ENCODE results near the gene NUDT10.
"Not testable (repeated sequence)": the region's sequence is repeated elsewhere in the genome, so short reads cannot be mapped to it uniquely, and the experiment has no call there.

Gene NUDT10

DNA sequence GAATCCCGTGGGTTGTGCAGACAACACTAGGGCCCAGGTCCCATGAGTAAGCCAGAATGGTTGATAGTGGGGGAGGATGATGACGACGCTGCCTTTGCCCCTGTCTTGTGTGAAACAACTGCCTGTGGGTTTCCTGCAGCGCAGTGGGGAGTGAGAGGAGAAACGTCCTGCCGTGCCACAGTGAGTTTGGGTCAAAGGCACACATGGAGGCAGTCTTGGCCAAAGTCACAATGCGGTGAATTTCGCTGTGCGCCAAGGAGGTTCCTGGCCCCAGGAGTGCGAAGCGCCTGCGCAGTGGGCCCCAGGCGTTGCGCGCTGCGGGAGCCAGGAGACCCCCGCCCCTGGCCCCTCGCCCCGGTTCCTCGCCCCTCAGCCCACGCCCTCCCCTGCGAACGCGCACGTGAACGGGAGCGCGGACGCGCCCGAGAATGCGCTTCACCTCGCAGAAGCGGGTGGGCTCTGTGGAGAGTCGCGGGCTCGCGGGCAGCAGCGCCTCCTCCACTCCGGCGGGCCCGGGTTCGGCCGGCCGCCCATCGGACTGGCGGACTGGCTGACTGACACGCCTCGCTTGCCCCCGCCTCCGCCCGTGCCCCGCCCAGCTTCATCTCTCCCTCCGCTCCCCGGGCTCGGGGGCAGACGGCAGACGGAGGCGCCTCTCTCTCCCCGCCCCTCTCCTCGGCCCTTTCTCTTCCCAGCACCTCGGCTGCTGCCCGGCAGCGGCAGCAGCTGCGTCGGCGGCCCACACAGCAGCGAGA lies at the start of gene NUDT10:
TSS of gene NUDT10 (plus strand) at position 635 of the 755 bp plus-strand sequence. CDS start 144 bp downstream, outside the sequence.
- DNase-seq (ENCODE audit: low read depth), result peak; percentile 0

DNA sequence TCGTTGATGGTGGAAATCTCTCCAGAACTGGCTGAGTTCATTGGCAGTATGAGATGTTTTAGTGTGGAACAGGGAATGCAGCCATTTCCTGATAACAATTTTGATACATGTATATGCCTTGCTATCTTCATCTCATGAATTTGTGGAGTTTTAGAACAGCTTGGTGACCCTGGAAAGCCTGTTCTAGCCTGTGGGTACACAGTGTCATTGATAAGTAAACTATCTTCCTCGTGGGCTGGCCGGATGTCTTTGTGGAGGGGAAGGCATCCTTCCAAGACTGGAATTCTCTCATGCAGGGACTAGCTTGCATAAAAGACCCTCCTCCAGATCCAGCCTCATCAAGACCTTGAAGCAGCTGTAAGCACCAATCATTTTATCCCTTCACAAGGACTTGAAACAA lies 40.2 kb upstream of the NUDT10 start:
- DNase-seq (ENCODE audit: low read depth), result no peak

DNA sequence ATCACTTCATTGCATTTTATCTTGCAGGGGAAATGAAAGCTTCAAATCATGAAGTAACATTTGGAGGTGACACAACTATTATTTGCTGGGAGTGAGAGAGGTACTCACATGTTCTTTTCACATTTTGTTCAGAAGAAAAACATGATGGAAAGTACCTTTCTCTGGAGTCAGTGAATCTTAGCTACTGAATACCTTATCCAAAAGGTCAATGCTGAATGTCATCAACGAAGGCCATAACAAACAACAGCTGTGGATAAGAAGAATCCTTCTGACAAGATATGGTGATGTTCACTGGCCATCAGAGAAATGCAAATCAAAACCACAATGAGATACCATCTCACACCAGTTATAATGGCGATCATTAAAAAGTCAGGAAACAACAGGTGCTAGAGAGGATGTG lies 36.5 kb upstream of the NUDT10 start:
- DNase-seq (ENCODE audit: low read depth), result no peak

DNA sequence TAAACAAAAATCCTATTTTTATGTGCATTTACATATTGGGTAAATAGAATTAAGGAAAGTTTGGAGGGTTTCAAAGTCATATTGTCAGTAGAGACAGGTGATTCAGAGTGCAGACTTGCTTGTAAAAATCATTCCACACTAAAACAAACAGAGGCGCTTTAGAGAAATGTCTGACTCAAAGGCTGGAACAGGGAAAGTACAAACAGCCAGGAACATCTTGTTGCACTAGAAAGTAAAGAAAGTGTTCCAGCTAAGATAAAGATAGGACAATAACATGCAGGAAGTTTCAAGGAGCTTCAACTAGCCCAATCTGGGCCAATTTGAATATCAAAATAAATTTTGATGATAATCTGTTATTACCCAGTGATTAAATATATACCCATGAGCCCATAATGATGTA lies 16.4 kb upstream of the NUDT10 start:
- no peak for DNase-seq (ENCODE audit: low read depth)

DNA sequence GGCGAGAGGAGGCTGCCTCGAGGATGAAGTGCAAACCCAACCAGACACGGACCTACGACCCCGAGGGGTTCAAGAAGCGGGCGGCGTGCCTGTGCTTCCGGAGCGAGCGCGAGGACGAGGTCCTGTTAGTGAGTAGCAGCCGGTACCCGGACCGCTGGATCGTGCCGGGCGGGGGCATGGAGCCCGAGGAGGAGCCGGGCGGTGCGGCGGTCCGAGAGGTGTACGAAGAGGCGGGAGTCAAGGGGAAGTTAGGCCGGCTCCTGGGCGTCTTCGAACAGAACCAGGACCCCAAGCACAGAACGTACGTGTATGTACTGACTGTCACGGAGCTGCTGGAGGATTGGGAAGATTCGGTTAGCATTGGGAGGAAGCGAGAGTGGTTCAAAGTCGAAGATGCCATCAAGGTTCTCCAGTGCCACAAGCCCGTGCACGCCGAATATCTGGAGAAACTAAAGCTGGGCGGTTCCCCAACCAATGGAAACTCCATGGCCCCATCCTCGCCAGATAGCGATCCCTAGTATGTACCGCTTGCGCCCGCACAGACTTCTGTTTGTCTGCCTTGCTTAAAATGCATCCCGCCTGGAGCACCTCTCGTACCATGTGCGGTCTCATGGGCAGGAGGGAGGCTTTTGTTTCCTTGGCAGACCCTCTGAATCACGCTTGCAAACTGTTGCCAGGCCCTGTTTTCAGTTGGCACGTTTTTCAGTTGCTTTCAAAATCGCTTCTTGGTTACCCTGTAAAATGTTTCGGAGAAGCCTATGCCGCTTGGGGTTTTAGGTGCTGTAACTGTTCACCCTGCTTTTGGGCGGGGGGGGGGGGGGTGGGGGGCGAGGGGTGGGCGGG lies 542 bp downstream of the NUDT10 start:
- DNase-seq (ENCODE audit: low read depth), result not testable (repeated sequence)

DNA sequence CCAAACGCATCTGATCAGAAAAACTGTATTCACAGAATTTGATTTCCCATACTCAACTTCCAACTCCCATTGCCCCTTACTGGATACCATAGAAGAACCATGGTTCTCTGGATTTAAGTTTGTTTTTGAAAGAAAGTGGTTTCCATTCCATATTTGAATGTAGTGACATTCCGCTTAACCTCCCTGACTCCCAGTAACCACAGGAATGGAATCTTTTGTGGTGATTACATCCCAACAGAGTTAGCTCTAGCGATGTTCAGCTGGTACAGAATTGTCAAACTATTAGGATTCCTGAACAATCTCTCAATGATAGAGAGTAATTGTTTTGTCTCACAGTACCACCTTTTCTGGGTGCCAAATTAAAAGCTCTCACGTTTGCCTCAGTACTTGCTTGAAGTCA lies 1.7 kb downstream of the NUDT10 start:
- no peak for DNase-seq (ENCODE audit: low read depth)

DNA sequence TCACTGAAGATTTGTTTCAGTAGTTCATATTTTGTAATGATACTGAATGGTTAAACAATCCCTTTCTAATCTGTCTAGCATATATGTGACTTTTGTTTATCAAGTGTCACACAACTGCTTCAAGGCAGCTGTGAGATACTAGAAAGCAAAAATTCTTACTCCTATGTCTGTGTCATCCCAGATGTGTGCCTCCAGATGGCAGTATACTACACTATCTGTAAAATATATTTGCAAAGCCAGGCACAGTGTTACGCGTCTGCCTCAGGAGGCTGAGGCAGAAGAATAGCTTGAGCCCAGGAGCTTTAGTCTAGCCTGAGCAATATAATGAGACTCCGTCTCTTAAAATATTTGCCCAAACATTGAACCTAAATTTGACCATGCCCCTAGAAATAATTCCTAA lies 4.0 kb downstream of the NUDT10 start:
- peak; percentile 3 for DNase-seq (ENCODE audit: low read depth)

DNA sequence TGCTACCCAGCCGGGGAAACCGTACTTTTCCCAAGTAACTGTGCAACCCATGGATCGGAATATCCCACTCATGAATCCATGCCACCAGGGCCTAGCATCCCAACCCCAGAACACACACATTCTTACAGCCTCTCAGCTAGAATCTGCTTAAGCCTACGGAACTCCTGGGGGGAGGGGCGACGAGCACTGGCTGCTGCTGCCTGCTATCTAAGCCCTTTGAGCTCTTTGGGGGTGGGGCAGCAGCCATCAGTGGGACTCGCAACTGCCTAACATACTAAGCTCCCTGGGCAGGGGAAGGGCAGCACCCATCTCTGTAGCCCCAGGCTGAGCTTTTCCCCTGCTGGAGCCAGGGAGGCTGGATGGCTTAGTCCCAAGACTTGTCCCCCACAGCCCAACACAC lies 28.6 kb downstream of the NUDT10 start:
- DNase-seq (ENCODE audit: low read depth), result no peak

DNA sequence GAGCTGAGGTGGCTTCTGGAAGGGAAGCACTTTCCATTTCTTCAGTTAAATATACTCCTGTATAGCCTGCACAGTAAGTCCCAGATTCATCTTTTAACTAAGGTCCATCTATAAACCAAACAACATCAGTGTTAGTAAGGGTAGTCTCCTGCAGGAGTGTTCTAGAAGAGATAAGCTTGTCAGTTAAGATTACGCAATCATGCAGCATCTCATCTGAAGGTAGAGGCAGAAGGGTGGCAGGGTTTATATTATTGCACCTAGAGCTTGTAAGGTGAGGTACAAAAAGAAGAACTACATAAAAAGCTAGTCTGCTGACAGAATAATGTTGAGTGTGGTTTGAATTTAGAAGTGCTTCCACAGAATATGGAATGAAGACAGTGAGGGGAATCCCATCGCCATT lies 44.0 kb downstream of the NUDT10 start:
- no peak for DNase-seq (ENCODE audit: low read depth)

Data from ELR (cell line).